GM19238 (cell line): ENCODE data around the gene TMEM175.

Experiments used
- DNase-seq: peaks from one replicate; pipeline ENCODE4 v3.0.0; 2011; ENCODE audit warnings: low spot score; ENCODE audit not compliant: insufficient read length

The TMEM175 gene

GRCh38 chr4:946517-947471, 14.5 kb downstream of the TMEM175 start:
- DNase-seq, result no peak

GRCh38 chr4:947491-947971, 15.3 kb downstream of the TMEM175 start:
- no peak for DNase-seq

GRCh38 chr4:948101-948935, 16.1 kb downstream of the TMEM175 start:
- DNase-seq, result no peak

DNA sequence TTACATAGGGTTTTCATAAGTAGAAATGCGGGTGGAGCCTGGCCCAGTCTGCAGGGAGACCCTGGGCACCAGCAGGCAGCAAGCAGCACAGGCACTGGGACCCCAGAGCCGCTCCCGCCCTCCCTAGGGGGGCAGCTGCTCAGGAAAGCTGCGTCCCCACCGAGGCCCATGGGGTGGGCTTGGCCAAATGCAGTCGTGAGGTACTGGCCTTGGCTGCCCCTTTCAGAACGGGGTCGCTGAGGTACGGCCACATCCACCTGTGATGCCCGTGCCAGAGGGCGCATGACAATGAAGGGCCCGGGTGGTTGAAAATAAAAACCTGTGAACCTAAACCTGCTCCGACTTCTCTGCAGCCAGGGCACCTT, 16.7 kb downstream of the TMEM175 start:
- no peak for DNase-seq

DNA sequence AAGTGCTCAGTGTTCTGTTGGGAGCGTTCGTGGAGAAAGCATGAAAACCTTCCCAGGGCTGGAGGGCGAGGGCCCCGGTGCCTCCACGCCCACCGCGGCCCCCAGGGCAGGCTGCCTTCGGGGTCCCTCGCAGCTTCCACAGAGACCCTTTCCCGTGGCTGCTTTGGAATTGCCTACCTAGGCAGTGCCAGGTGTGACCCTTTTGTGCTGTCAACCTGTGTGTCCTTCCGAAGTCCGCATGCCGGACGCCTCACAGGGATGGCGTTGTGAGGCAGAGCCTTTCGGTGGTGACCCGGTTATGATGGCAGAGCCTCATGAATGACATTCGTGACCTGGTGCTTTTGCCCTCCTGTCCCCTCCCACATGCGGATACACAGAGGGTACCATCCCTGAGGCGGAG, 17.4 kb downstream of the TMEM175 start:
- no peak for DNase-seq

- no peak for DNase-seq
These were observed 18.1 kb downstream of the TMEM175 start for GRCh38 chr4:950136-951020.

DNA sequence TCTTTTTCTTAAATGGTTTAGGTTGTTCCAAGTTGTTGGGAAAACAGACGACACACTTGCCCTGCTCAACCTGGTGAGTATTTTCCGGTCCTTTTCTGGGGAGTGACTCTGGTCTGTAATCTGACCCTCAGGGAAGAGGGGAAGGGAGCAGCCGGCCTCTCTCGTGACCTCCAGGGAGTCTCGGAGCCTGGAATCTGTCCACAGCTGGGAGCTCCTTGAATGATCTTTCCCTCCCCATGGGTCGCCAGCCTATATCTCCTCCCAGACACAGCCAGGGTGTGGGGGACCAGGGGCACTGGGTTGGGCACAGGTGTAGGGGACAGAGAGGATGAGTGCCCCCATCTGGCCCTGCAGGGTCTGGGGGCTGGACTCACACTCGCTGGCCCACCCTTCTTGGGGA, 18.9 kb downstream of the TMEM175 start:
- DNase-seq, result no peak

DNA sequence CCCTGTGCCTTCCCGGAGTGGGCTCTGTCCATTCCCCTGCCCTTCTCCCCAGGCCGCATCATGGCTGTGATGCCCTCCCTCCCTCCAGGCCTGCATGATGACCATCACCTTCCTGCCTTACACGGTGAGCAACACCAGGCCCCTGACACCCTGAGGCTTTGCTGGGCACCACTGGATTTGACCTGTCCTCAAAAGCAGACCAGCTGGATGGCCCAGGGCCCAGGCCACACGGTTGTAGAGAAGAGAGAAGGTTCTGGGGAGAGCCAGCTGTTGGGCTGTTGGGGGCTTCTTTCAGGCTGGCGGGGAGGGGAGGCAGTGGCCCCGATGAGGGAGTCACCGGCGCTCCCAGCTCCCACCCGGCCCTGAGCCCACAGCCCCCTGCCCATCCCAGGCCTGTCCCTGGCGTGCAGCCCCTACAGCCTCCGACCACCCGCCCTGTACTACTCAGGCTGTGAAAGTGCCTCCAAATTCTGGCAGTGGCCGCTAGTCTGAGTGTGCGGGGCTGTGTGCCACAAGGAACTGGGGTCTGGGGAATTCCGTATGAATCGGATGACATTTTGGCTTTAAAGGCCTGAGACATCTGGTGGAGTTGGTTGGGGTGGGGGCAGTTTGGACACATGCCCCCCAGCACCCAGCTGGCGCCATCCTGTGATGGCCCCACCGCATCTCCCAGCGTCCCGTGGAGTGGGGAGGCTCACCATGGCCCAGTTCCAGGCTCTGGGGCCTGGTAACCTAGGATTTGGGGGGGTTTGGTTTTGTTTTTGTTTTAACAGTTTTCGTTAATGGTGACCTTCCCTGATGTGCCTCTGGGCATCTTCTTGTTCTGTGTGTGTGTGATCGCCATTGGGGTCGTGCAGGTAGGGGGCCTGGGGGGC, 19.6 kb downstream of the TMEM175 start:
- no peak for DNase-seq

GRCh38 chr4:952881-953573, 20.8 kb downstream of the TMEM175 start:
- DNase-seq, result no peak

- no peak for DNase-seq
These were observed 21.3 kb downstream of the TMEM175 start for GRCh38 chr4:953574-953915.

DNA sequence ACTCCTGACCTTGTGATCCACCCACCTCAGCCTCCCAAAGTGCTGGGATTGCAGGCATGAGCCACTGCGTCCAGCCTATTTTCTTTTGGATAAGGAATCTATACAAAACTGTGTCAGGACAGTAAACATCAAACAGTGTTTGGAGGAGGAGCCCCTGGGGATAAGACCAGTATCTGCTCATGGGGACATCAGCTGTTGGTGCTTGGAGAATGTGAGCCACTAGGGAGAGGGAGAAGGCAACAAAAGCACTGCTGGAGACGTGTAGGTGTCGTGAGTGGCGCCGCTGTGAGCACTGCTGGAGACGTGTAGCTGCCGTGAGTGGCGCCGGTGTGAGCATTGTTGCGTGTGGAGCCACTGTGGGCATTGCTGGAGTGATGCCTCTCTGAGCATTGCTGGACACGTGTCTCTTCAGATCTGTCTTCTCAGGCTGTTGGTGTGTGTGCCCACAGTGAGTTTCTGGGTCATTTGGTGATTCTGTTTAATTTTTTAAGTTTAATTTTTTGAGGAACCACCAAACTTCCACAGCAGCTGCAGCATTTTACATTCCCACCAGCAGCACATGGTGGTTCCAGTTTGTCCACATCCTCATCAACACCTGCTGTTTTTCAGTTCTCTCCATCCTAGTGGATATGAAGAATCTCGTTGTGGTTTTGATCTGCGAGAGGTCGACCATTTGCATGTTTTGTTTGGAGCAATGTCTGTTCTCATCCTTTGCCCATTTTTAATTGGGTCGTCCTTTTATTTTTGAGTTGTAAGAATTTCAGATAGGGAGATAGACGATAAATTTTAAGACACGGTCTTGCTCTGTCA, 22.2 kb downstream of the TMEM175 start:
- DNase-seq, result no peak

DNA sequence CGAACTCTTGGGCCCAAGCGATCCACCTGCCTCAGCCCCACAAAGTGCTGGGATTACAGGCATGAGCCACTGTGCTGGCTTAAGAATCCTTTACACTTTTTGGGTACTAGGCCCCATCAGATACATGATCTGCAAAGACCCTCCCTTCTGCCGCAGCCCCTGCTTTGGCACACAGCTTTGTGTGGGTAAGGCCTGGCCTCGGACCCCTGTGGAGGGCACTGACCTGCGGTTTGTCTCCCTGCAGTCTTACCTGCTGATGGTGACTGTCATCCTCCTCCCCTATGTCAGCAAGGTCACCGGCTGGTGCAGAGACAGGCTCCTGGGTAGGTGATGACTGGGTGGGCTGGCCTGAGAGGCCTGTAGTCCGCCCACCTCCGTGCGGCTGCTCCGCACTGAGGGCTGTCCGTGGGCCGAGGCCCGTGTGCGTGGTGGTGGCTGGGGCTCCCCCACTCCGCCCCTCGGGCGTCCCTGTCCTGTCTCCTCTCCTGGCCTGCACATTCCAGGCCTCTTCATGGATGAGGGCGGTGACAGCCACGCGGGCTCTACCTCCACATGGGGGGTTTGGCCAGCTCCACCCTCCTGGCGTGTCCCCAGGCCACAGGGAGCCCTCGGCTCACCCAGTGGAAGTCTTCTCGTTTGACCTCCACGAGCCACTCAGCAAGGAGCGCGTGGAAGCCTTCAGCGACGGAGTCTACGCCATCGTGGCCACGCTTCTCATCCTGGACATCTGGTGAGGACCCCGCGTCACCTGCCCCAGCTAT, 23.1 kb downstream of the TMEM175 start:
- DNase-seq, result no peak

DNA sequence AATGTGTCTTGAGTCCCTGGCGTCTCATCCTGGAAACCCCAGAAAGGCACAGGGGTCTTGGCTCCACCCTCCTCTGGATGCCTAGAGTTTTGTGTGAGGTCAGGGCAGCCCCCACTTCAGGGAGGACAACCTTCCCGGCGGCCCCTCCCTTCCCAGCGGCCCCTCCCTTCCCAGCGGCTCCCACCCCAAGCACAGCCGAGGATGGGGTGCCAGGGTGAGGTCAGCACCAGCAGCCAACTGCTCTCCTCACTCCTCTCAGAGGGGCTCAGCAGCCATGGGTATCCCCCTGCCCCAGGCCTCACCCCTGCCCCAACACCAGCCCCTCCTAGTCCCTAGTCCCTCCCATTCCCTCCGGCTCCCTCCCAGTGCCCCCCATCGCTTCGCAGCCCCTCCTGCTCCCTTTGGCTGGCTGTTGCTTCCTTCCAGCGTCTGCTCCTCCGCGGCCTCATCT, 23.7 kb downstream of the TMEM175 start:
- DNase-seq, result no peak

DNA sequence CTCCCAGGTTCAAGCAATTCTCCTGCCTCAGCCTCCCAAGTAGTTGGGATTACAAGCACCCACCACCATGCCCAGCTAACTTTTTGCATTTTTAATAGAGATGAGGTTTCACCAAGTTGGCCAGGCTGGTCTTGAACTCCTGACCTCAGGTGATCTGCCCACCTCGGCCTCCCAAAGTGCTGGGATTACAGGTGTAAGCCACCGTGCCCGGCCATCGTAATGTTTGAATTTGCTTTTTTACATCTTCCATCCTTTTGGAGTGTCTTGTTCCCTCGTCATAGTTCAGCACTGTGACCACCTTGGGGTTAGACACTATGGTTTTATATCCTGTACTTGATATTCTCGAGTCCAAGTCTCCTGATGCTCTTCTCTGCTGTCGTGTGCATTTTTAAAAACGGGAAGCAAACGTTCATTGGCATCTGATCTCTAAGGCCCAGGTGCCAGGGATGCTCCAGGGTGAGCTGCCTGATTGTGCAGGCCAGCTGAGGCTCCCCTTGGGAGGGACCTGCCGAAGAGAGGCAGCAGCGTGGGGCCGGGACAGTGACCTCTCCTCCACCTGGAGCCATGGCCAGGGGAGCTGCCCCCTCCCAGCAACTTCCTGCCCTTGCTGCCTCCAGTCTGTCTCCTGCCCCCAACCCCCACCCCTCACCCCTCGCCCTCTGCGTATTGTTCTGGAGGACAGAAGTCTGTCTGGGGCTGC, 24.4 kb downstream of the TMEM175 start:
- no peak for DNase-seq

DNA sequence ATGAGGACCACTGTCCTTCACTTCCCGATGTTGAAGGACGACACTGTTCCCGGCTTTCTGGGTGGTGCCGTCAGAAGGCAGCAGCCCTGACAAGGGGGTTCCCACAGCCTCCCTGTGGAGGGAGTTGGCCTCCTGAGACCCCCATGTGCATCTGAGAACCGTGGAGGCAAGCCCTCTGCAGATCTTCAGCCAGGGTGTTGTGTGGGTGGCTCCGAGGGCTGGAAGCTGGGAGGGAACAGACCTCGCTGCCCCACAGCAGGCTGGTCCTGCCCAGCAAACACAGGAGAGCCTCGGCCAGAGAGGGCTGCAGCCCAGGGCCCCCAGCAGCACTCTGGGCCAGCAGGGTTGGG, 24.9 kb downstream of the TMEM175 start:
- no peak for DNase-seq

- DNase-seq, result no peak
These were observed 25.5 kb downstream of the TMEM175 start for GRCh38 chr4:957581-958313.

DNA sequence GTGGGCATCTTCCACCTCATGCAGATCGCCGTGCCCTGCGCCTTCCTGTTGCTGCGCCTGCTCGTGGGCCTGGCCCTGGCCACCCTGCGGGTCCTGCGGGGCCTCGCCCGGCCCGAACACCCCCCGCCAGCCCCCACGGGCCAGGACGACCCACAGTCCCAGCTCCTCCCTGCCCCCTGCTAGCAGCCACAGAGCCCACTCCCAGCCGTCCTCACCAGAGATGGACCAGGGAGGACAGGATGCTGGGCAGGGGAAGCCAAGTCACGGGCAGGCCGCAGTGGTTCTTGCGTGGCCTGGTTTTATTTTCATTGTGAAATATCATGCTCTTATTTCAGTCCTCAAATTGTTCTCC, 26.0 kb downstream of the TMEM175 start:
- DNase-seq, result no peak
